HEK293 (cell line): Measurements from ENCODE around the gene NCOR1.

ENCODE experiments used
- ZNF175 ChIP-seq: fragments of 450-650 bp; formaldehyde crosslinking; IDR thresholded peaks from 2 replicates; pipeline ENCODE4 v1.5.1; 2016; ENCODE audit warnings: missing biosample characterization, missing genetic modification characterization
- ZNF585B ChIP-seq: fragments of 450-650 bp; formaldehyde crosslinking; IDR thresholded peaks from 2 replicates; pipeline ENCODE4 v1.5.1; 2016; ENCODE audit warnings: missing biosample characterization, missing genetic modification characterization
- ZNF600 ChIP-seq: fragments of 450-650 bp; formaldehyde crosslinking; IDR thresholded peaks from 2 replicates; pipeline ENCODE4 v1.5.1; 2016; ENCODE audit warnings: missing biosample characterization, missing genetic modification characterization
- TF ChIP-seq, protein P1 (sequence below): fragments of 450-650 bp; formaldehyde crosslinking; IDR thresholded peaks from 2 replicates; pipeline ENCODE4 v1.5.1; 2016; ENCODE audit warnings: missing biosample characterization, missing genetic modification characterization

DNA sequence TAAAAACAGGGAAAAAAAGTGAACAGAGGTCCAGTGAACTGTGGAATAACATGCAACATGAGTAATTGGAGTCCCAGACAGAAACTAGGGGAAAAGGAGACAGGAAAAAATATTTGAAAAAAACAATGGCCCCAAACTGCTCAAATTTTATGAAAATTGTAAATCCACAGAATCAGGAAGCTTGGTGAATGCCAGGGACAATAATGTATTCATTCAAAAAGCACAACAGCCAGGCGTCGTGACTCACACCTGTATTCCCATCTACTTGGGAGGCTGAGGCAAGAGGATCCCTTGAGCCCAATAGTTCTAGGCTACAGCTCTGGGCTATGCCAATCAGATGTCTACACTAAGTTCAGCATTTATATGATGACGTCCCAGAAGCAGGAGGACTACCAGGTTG lies 23.7 kb downstream of the NCOR1 start:
- TF ChIP-seq, protein P1, sequence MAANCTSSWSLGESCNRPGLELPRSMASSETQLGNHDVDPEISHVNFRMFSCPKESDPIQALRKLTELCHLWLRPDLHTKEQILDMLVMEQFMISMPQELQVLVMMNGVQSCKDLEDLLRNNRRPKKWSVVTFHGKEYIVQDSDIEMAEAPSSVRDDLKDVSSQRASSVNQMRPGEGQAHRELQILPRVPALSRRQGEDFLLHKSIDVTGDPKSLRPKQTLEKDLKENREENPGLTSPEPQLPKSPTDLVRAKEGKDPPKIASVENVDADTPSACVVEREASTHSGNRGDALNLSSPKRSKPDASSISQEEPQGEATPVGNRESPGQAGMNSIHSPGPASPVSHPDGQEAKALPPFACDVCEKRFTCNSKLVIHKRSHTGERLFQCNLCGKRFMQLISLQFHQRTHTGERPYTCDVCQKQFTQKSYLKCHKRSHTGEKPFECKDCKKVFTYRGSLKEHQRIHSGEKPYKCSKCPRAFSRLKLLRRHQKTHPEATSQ: no peak
- TF ChIP-seq ZNF585B (tag by site-specific recombination) (no peak), ZNF175 (tag by site-specific recombination) (no peak), ZNF600 (tag by site-specific recombination) (no peak)
